ENCODE results near the gene PAPLN. TPM values are rescaled to one million over a fixed set of nuclear protein-coding genes. Genes with fewer than 3 reads are reported as not detected.

Gene PAPLN
- total RNA-seq, 2 donors from 2014 or later = 5.1 to 6.7 TPM

DNA sequence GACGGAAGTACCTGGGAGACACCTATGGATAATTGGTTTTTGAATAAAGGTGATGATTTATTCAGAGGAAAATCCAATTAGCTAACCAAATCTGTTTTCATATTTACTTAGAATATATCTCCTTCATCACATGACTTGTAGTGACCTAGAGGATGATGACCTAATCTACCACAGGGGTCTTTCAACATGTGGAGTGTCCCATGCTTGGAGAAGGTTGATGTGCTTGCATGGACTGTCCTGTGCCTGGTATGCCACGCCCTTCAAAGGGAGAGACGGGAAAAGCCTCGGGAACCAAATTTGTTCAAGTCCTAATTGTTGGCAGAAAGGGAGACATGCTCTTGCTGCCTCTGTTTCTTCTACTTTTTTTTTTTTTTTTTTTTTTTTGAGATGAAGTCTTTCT is 11.8 kb upstream of the PAPLN start:
- Histone ChIP-seq H3K4me1 (peaks cover 0 to 23% of the 10 kb centered on the region in 2 donors), H3K27me3 (no peaks in the 10 kb centered on the region), H3K9me3 (no peaks in the 10 kb centered on the region), H3K27ac (no peak overlapping the region), H3K36me3 (peaks cover 8% of the 10 kb centered on the region), H3K4me3 (no peak overlapping the region)
- TF ChIP-seq, protein P1, sequence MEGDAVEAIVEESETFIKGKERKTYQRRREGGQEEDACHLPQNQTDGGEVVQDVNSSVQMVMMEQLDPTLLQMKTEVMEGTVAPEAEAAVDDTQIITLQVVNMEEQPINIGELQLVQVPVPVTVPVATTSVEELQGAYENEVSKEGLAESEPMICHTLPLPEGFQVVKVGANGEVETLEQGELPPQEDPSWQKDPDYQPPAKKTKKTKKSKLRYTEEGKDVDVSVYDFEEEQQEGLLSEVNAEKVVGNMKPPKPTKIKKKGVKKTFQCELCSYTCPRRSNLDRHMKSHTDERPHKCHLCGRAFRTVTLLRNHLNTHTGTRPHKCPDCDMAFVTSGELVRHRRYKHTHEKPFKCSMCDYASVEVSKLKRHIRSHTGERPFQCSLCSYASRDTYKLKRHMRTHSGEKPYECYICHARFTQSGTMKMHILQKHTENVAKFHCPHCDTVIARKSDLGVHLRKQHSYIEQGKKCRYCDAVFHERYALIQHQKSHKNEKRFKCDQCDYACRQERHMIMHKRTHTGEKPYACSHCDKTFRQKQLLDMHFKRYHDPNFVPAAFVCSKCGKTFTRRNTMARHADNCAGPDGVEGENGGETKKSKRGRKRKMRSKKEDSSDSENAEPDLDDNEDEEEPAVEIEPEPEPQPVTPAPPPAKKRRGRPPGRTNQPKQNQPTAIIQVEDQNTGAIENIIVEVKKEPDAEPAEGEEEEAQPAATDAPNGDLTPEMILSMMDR (IDR thresholded peaks at IDR 0.05) = no peak
- DNase-seq (ENCODE audit: low spot score) = no peak

DNA sequence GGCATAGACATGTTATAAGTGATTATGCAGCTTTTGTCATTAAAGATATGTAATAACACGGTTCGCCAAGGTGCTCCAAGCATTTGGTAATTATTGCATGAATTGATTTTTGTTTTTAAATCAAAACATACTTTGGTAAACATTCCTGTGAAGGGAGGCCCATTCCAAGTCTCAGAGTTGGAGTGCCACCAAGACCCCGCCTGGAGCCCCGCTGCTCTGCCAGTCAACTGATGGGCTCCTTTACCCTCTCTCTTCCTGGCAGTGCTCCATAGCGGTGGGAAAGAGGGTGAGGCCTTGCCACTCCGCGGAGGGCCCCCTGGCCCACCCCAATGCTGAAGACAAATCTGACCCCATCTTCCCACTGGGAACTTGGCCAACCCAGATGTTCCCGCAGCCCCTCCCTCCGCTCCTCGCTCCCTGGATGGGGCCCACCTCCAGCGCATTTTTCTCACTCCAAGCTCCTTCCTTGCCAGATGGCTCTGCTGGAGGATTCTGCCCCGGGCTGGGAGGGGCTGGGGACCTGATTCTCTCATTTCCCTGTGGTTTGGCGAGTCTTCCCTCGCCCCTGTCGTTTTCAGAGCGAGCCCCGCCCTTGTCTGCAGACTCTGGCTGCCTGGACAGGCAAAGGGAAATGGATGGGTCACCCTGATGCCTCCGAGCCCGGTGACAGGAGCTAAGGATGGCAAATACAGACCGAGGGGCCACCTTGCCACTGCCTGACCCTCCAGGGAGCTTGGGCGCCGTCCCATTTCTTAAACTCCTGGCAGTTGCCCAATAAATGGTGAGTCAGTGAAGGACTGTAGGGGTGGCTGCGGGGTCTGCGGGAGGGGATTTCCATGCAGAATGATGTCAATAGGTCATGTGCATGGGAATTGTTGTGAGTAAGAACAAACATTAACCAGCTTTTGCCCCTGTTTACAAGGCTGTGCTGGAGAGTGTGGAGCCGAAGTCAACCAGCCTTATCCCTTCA is 9.2 kb upstream of the PAPLN start:
- H3K27me3 ChIP-seq = no peaks in the 10 kb centered on the region
- no peak for DNase-seq (ENCODE audit: low spot score)
- TF ChIP-seq, protein P1 (IDR thresholded peaks at IDR 0.05) = no peak
- no peak overlapping the region for H3K4me3 ChIP-seq
- peaks cover 0 to 31% of the 10 kb centered on the region in 2 donors for H3K4me1 ChIP-seq
- no peaks in the 10 kb centered on the region for H3K9me3 ChIP-seq
- H3K27ac ChIP-seq = peak overlapping the region in 1 of 2 donors; percentile 26
- no peaks in the 10 kb centered on the region for H3K36me3 ChIP-seq

DNA sequence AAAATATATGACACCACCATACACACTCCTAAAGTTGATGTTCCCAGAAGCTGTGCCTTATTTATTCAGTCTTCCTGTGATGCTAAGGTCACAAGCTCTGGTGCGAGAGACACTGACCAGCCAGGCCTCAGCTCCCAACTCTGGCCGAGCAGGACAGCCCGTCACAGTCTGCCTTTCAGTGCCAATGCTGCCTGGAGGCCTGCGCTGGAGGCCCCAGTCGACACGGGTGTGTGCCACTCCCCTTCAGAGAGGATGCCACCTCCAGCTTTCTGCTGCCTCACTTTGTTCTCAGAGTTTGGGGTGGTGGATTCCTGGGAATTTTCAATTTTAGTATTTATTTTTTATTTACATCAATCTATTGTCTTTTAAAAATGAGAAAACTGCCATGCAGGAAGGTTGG is 7.3 kb upstream of the PAPLN start:
- H3K36me3 ChIP-seq = no peaks in the 10 kb centered on the region
- peaks cover 0 to 28% of the 10 kb centered on the region in 2 donors for H3K4me1 ChIP-seq
- no peak overlapping the region for H3K4me3 ChIP-seq
- H3K9me3 ChIP-seq = no peaks in the 10 kb centered on the region
- no peak for DNase-seq (ENCODE audit: low spot score)
- no peak overlapping the region for H3K27ac ChIP-seq
- TF ChIP-seq, protein P1 (IDR thresholded peaks at IDR 0.05) = no peak
- no peaks in the 10 kb centered on the region for H3K27me3 ChIP-seq

DNA sequence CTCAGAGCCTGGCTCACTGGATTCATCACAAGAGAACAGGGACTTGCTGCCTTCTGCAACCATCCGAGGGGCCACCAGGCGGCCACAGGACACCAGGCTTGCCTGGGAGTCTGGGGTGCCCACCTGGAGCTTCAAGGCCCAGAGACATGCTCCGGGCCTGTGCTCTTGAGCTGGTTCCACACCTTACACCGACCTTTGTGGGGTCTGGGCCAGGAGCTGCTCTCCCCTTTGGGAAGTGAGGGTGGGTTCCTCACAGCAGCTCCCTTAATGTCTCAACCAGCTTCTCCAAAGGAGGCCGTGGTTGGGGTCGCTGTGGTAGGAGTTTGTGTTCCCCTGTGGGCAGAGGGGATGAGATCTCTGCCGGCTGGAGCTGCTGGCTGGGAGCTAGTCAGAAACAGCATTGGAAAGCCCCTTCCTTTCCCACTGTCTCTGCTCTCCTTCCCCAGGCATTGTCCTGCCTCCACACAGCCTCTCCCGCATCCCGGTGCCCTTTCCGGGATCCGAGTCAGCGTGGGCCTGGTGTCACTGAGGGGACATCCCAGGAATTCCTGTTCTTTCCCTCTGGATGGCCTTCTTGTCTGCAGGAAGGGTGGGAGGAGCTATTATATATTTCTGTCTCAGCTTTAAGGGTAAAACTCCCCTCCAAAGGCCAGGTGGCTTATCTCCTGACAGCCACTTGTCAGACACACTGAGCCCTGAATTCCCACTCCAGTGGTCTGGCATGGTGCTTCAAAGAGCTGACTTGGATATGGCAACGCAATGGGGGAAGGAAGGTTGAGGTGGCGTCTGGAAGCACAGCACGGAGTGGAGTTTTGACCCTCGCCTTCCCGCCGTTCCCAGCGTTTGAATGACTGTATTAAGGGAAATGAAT is 5.1 kb upstream of the PAPLN start:
- no peak for DNase-seq (ENCODE audit: low spot score)
- TF ChIP-seq, protein P1 (IDR thresholded peaks at IDR 0.05) = peak in 1 of 2 donors; percentile 18
- Histone ChIP-seq H3K9me3 (no peaks in the 10 kb centered on the region), H3K27ac (no peak overlapping the region), H3K4me3 (no peak overlapping the region), H3K27me3 (peaks cover 0 to under 1% of the 10 kb centered on the region in 2 donors), H3K4me1 (peaks cover 0 to 41% of the 10 kb centered on the region in 2 donors), H3K36me3 (no peaks in the 10 kb centered on the region)

DNA sequence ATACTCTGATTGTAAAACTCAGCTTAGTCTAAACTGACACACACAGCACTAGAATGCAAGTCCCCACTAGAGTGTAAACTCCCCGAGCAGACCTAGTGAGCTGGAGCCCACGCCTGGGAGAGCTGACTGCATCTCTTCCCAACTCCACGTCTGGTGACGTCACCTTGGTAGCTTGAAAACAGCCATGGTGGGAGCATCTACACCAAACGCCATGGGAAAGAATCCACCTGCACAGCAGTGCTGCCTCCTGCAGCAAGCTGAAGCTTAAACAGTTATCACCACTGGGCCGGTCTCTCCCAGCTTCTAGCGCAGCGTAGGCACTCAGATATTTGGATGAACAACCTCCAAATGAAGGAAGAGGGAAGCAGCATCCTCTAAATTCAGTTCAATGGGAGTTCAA is 4.3 kb upstream of the PAPLN start:
- TF ChIP-seq, protein P1 (IDR thresholded peaks at IDR 0.05) = no peak
- Histone ChIP-seq H3K27ac (no peak overlapping the region), H3K36me3 (no peaks in the 10 kb centered on the region), H3K9me3 (no peaks in the 10 kb centered on the region), H3K27me3 (peaks cover 0 to 8% of the 10 kb centered on the region in 2 donors), H3K4me1 (peaks cover 0 to 45% of the 10 kb centered on the region in 2 donors), H3K4me3 (no peak overlapping the region)
- no peak for DNase-seq (ENCODE audit: low spot score)
